ENCODE data around the gene IRF2BP2.

GRCh38 chr1:234562334-234562733, 47.6 kb downstream of the IRF2BP2 start:
- TF ChIP-seq TEF (CRISPR knock-in tag; IDR thresholded peaks at IDR 0.05): no peak
- no peak for TF ChIP-seq SIX4 (CRISPR knock-in tag; IDR thresholded peaks at IDR 0.05)
- no peak for TF ChIP-seq STAT5B (CRISPR knock-in tag; IDR thresholded peaks at IDR 0.05)
- no peak for TF ChIP-seq HNRNPK (IDR thresholded peaks at IDR 0.05; ENCODE audit: low read depth, low read length, poor library complexity, severe bottlenecking)
- no peak for TF ChIP-seq RAD51 (IDR thresholded peaks at IDR 0.05; ENCODE audit: borderline replicate concordance)
- no peak for TF ChIP-seq CTCF (CRISPR knock-in tag; IDR thresholded peaks at IDR 0.05)
- no peak for TF ChIP-seq ZFP36L2 (CRISPR knock-in tag; IDR thresholded peaks at IDR 0.05)
- no peak for TF ChIP-seq EZH2 (conservative IDR thresholded peaks at IDR 0.05; ENCODE audit: low read depth, low read length)
- TF ChIP-seq TCF12 (IDR thresholded peaks at IDR 0.05): no peak
- no peak for TF ChIP-seq TCF12 (CRISPR knock-in tag; IDR thresholded peaks at IDR 0.05)
- no peak for TF ChIP-seq ZNF639 (CRISPR knock-in tag; conservative IDR thresholded peaks at IDR 0.05)
- TF ChIP-seq ZNF317 (CRISPR knock-in tag; IDR thresholded peaks at IDR 0.05): no peak
- TF ChIP-seq CERS6 (CRISPR knock-in tag; IDR thresholded peaks at IDR 0.05): no peak
- TF ChIP-seq MAZ (IDR thresholded peaks at IDR 0.05; ENCODE audit: borderline replicate concordance, low read depth, low read length): no peak
- no peak for TF ChIP-seq MAZ (CRISPR knock-in tag; IDR thresholded peaks at IDR 0.05; ENCODE audit: low read depth)

Measured in HepG2 (cell line).